Inflammatory macrophage treated with lipopolysaccharide for 4 hours (primary cell): Measurements from ENCODE around the gene RNU4-1.
"Not testable (repeated sequence)": the region's sequence is repeated elsewhere in the genome, so short reads cannot be mapped to it uniquely, and the experiment has no call there.

Experiments
- DNase-seq: peaks from one replicate; pipeline ENCODE4 v3.0.0-alpha.2; 2020

Gene RNU4-1

GRCh38 chr12:120257041-120257821 is 35.8 kb downstream of the RNU4-1 start:
- DNase-seq: no peak

- no peak for DNase-seq
Measured at GRCh38 chr12:120254809-120255208, 38.2 kb downstream of the RNU4-1 start.

GRCh38 chr12:120253313-120253712 is 39.7 kb downstream of the RNU4-1 start:
- peak; percentile 68 for DNase-seq

GRCh38 chr12:120252071-120252906 is 40.7 kb downstream of the RNU4-1 start:
- DNase-seq: peak; percentile 79

- not testable (repeated sequence) for DNase-seq
Measured at GRCh38 chr12:120251364-120252070, 41.5 kb downstream of the RNU4-1 start.

- peak; percentile 39 for DNase-seq
Measured at GRCh38 chr12:120249875-120250795, 42.9 kb downstream of the RNU4-1 start.

GRCh38 chr12:120249266-120249874 is 43.7 kb downstream of the RNU4-1 start:
- no peak for DNase-seq

GRCh38 chr12:120247621-120248030 is 45.4 kb downstream of the RNU4-1 start:
- DNase-seq: no peak

GRCh38 chr12:120247183-120247582 is 45.9 kb downstream of the RNU4-1 start:
- DNase-seq: no peak

GRCh38 chr12:120246705-120247104 is 46.3 kb downstream of the RNU4-1 start:
- DNase-seq: not testable (repeated sequence)
